ENCODE data around the gene ADAMTS9. TPM values are rescaled to one million over a fixed set of nuclear protein-coding genes. Genes with fewer than 3 reads are reported as not detected.

The ADAMTS9 gene
- total RNA-seq, 1 donor from 2014 or later = 74.1 TPM

DNA sequence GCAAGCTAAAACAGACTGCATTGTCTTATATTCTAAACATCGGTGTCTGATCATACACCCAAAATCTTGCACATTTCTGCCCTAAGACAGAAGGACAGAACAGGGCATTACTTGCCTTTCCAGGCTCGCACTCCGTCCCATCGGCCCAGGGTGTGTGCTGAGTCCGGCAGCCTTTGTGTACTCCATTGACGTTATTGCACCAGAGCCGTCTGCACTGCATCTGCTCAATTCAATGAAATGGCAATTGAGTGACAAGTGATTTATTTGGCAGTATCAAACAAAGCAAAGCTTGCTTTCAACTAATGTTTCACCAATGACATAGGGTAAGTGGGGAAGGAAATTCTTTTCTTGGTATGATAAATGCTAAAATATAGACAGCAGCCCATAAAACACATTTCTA lies 40.0 kb downstream of the ADAMTS9 start:
- Histone ChIP-seq H3K36me3 (peaks cover 5 to 11% of the 10 kb centered on the region in 2 donors), H3K9me3 (no peaks in the 10 kb centered on the region), H3K27me3 (no peaks in the 10 kb centered on the region), H3K4me3 (no peak overlapping the region), H3K27ac (no peak overlapping the region), H3K4me1 (peaks cover 0 to 23% of the 10 kb centered on the region in 2 donors)
- TF ChIP-seq, protein P1, sequence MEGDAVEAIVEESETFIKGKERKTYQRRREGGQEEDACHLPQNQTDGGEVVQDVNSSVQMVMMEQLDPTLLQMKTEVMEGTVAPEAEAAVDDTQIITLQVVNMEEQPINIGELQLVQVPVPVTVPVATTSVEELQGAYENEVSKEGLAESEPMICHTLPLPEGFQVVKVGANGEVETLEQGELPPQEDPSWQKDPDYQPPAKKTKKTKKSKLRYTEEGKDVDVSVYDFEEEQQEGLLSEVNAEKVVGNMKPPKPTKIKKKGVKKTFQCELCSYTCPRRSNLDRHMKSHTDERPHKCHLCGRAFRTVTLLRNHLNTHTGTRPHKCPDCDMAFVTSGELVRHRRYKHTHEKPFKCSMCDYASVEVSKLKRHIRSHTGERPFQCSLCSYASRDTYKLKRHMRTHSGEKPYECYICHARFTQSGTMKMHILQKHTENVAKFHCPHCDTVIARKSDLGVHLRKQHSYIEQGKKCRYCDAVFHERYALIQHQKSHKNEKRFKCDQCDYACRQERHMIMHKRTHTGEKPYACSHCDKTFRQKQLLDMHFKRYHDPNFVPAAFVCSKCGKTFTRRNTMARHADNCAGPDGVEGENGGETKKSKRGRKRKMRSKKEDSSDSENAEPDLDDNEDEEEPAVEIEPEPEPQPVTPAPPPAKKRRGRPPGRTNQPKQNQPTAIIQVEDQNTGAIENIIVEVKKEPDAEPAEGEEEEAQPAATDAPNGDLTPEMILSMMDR (IDR thresholded peaks at IDR 0.05) = no peak
- DNase-seq (ENCODE audit: low spot score in 2 of 2) = no peak
- intact Hi-C loops (cut with DNase I) = no loop called here

DNA sequence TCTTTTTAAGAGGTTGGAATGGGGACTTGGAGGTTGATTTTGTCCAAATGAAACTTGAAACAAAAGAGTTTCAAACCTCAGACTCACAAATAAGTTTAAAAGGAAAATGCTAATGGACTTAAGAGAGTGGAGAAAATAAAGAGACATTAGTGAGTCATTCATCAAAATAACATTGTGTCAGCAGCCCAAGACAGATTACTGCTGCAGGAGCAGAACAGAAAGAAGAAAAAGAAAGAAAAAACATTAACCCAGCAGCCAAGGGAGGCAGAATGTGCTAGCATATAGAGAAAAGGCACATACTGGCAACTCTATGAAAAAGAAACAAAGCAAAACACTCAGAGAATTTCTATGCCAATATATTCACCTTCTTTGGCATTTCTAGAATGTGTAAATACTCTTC lies 42.6 kb downstream of the ADAMTS9 start:
- Histone ChIP-seq H3K27ac (no peak overlapping the region), H3K27me3 (no peaks in the 10 kb centered on the region), H3K4me1 (peaks cover 0 to 7% of the 10 kb centered on the region in 2 donors), H3K4me3 (no peak overlapping the region), H3K36me3 (peaks cover 10 to 34% of the 10 kb centered on the region in 2 donors), H3K9me3 (no peaks in the 10 kb centered on the region)
- TF ChIP-seq, protein P1 (IDR thresholded peaks at IDR 0.05) = no peak
- intact Hi-C loops (cut with DNase I) = no loop called here
- no peak for DNase-seq (ENCODE audit: low spot score in 2 of 2)

DNA sequence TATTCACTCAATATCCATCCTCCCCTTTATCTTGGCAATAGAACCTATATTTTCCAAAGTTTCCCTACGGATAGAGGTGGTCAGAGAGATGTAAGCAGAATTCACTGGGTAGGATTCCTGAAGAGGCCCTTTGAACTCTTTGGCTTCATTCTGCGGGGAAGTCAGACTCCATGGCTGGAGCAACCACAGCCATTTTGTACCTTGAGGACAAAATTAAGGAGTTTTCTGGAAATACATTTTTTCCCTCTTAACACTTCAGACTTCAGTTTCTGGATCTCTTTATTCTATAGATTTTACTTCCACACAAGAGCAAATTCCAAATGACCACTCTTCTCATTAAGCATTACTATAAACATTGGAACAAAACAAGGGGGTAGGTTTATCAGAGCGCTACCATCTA lies 43.3 kb downstream of the ADAMTS9 start:
- TF ChIP-seq, protein P1 (IDR thresholded peaks at IDR 0.05) = no peak
- Histone ChIP-seq H3K4me3 (no peak overlapping the region), H3K9me3 (no peaks in the 10 kb centered on the region), H3K27me3 (no peaks in the 10 kb centered on the region), H3K4me1 (peaks cover 0 to 7% of the 10 kb centered on the region in 2 donors), H3K36me3 (peaks cover 10 to 26% of the 10 kb centered on the region in 2 donors), H3K27ac (no peak overlapping the region)
- no peak for DNase-seq (ENCODE audit: low spot score in 2 of 2)
- intact Hi-C loops (cut with DNase I) = no loop called here

DNA sequence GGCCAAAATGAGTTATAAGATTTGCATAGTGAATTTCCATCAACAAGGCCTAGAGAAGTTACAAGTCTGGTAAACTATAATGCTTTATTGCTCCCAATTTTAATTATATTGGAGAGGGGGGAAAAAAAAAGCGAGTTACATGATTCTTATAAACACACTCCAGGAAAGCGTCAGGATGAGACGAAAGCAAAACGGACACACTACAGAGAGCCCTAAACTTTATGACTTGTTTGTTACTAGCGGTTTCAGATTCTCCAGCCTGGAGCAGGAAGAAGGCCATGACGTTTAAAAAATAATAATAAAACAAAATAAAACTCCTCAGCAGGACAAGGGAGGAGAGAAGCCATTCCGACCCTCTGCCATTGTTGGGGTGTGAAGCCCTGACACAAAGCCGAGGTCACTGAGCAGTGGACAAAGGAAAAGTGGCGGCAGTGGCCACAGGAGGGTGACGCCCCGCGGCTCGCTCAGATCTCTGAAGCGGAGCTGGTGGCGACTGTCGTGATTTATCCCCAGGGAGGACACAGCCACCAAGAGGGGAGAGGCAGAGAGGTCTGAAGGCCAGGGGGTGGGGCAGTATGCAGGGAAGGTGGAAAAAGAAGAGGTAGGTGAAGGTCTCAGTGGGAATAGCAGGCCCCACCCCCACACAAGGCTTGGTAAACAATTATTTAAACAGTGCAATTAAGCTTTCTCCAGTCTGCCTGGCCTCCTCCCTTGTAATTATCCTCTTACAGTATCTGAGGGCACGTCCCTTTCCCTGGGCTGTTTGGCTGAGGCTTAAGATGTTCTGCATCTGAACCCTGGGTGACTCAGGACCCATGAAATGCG lies 45.3 kb downstream of the ADAMTS9 start:
- Histone ChIP-seq H3K27ac (no peak overlapping the region), H3K9me3 (no peaks in the 10 kb centered on the region), H3K27me3 (no peaks in the 10 kb centered on the region), H3K4me3 (no peak overlapping the region), H3K4me1 (peaks cover 0 to 7% of the 10 kb centered on the region in 2 donors), H3K36me3 (peaks cover 8 to 25% of the 10 kb centered on the region in 2 donors)
- no peak for DNase-seq (ENCODE audit: low spot score in 2 of 2)
- TF ChIP-seq, protein P1 (IDR thresholded peaks at IDR 0.05) = no peak
- intact Hi-C loops (cut with DNase I) = no loop called here

DNA sequence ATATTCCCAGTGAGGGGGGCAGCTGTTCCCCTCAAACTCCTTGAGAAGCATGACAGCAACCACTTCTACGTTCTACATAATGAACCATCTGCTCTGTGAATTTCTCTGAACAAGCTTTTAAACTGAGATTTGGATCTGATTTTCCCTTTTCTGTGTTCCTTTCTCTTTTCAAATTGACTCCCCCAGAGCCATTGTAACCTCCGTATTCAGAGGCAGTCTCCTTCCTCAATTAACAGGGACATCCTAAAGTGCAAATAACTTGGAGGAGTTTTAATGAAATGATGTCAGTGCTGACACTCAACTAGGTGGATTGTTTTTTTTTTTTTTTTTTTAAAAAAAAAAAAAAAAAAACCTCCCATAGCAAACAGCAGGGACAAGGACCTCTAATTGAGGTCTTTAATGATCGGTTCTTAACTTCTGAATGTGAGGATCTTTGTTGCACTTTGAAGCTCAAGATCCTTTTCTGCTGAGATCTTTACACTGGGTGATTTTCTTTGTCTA lies 48.8 kb downstream of the ADAMTS9 start:
- H3K4me3 ChIP-seq = no peak overlapping the region
- H3K9me3 ChIP-seq = no peaks in the 10 kb centered on the region
- no peak for DNase-seq (ENCODE audit: low spot score in 2 of 2)
- no peaks in the 10 kb centered on the region for H3K4me1 ChIP-seq
- no peaks in the 10 kb centered on the region for H3K27me3 ChIP-seq
- no peak overlapping the region for H3K27ac ChIP-seq
- H3K36me3 ChIP-seq = peaks cover 10 to 41% of the 10 kb centered on the region in 2 donors
- TF ChIP-seq, protein P1 (IDR thresholded peaks at IDR 0.05) = no peak
- intact Hi-C loops (cut with DNase I) = no loop called here

Measured in ascending aorta (tissue), 2 donors.